Right forelimb (tissue), 1 donor: ENCODE results near the gene COA1.
"Not testable (repeated sequence)": the region's sequence is repeated elsewhere in the genome, so short reads cannot be mapped to it uniquely, and the experiment has no call there.

ENCODE experiments used
- DNase-seq: peaks from one replicate; pipeline ENCODE4 v3.0.0-alpha.2; 2018

COA1 gene

DNA sequence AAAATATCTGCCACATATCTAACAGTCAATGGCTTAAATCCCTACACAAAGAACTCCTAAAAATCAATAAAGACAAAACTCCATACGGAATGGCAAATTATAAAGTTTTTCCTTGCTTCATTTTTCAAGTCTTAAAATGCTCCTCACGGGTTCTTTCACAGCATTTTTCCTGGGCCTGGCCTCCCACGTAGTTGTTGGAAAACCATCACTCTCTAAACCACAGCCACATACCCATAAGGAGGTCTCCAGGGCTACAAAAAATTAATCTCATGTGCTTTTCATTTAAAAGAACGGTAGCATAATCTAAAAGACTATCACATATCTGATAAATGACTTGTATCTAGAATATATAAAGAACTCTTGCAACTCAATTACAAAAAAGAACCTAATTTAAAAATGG lies 2.9 kb downstream of the COA1 start:
- no peak for DNase-seq

DNA sequence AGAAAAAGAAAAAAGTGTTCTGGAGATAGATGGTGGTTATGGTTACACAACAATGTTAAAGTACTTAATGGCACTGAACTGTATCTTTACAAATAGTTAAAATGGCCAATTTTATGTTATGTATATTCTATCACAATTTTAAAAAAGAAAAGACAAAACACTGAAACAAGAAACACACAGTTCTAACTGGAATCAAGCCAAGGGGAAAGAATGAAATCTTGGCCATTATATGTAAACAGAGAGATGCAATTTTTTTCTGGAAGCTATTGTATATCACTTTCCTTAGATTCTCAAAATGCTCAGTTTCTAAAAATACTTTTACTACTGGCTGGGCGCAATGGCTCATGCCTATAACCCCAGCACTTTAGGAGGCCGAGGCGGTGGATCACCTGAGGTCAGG lies 4.1 kb downstream of the COA1 start:
- no peak for DNase-seq

DNA sequence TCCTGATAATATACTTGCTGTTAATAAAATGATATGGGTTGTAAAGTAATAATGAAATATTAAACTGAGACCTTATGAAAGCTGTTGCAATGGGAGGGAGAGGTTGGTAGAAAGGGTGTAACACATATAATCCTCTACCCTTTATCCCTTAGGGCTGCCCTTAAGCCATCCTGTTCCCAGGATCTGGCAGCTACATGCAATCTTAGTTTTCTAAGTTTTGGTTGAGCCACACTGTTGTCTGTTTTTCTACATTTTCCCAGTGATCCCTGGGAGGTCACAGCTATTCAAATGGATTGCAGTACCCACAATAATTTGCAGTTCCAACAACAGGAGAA lies 6.3 kb downstream of the COA1 start:
- no peak for DNase-seq

DNA sequence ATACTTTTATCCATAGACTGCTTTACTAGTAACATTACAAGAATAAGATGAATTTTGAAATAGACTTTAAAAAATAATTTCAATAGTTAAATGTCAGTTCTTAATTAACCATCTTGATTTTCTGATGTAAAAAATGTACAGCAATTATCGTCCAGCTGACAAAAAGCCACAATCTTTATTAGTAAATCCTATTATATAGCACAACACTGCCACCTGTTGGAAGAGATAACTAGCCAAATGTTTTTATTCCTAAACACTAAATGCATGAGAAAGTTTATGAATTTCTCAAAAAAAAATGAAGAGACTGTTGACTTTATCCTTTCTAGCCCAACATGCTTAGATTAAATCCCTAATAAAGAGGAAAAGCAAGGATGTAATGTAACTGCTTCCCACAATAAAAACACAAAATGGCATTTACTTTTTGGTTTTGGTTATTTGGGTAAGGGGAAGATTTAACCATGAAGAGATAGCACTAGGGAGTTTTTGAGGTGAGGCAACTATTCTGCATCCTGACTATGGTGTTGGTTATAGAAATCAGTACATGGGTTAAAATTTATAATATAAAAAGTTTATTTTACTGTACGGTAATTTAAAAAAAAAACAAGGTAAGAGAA lies 8.0 kb downstream of the COA1 start:
- DNase-seq, result no peak

DNA sequence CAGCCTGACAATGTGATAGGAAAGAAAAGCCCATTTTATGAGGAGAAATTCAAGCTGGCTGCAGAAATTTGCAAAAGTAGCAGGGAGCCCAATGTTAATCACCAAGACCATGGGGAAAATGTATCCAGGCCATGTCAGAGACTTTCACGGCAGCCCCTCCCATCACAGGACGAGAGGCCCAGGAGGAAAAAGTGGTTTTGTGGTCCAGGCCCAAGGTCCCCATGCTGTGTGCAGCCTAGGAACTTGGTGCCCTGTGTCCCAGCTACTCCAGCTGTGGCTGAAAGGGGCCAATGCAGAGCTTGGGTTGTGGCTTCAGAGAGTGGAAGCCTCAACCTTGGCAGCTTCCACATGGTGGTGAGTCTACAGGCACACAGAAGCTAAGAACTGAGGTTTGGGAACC lies 12.7 kb downstream of the COA1 start:
- no peak for DNase-seq

DNA sequence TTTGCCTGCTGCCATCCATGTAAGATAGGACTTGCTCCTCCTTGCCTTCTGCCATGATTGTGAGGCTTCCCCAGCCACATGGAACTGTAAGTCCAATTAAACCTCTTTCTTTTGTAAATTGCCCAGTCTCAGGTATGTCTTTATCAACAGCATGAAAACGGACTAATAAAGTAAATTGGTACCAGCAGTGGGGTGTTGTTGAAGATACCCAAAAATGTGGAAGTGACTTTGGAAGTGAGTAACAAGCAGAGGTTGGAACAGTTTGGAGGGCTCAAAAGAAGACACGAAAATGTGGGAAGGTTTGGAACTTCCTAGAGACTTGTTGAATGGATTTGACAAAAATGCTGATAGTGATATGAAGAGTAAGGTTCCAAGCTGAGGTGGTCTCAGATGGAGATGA lies 13.4 kb downstream of the COA1 start:
- not testable (repeated sequence) for DNase-seq

DNA sequence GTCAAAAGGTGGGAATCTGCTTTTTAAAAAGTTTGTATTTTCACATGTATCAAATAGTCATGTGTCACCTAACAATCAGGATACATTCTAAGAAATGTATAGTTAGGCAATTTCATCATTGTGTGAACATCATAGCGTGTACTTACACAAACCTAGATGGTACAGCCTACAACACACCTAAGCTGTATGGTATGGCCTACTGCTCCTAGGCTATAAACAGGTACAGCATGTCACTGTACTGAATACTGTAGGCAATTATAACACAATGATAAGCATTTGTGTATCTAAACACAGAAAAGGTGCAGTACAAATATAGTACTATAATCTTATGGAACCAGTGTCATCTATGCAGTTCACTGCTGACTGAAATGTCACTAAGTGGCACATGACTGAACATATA lies 17.8 kb downstream of the COA1 start:
- DNase-seq, result no peak

DNA sequence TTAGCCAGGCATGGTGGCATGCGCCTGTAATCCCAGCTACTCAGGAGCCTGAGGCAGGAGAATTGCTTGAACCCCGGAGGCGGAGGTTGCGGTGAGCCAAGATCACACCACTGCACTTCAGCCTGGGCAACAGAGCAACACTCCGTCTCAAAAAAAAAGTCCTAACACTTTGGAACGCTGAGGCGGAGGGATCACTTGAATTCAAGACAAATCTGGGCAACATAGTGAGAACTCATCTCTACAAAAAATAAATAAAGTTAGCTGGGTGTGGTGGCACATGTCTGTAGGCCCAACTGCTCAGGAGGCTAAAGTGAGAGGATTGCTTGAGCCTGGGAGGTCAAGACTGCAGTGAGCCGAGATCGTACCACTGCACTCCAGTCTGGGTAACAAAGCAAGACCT lies 21.3 kb downstream of the COA1 start:
- not testable (repeated sequence) for DNase-seq

DNA sequence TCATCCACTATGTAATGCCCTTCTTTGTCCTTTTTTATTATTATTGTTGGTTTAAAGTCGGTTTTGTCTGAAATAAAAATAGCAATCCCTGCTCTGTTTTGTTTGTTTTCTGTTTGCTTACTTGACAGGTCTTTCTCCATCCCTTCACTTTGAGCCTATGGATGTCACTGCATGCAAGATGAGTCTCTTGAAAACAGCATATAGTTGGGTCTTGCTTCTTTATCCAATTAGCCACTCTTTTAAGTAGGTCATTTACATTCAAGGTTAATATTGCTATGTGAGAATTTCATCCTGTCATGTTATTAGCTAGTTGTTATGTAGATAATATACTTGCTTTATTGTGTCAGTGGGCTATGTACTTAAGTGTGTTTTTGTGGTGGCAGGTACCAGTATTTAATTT lies 25.8 kb downstream of the COA1 start:
- no peak for DNase-seq

DNA sequence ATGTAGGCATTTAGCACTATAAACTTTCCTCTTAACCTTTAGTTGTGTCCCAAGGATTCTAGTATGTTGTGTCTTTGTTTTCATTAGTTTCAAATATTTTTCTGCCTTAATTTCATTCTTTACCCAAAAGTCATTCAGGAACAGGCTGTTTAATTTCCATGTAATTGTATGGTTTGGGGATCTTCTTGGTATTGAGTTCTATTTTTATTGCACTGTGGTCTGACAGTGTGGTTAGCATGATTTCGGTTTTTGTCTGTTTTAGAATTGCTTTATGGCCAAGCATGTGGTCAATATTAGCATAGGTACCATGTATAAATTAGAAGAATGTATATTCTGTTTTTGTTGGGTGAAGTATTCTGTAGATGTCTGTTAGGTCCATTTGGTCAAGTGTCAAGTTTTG lies 26.3 kb downstream of the COA1 start:
- no peak for DNase-seq

DNA sequence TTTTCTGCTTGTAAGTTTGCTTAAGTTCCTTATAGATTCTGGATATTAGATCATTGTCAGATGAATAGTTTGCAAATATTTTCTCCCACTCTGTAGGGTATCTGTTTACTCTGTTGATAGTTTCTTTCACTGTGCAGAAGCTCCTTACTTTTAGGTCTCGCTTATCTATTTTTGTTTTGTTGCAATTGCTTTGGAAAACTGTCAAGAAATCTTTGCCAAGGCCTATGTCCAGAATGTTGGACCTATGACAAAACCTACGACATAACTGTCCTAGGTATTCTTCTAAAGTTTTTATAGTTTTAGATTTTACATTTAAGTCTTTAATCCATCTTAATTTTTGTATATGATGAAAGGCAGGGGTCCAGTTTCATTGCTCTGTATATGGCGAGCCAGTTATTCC lies 27.4 kb downstream of the COA1 start:
- no peak for DNase-seq

DNA sequence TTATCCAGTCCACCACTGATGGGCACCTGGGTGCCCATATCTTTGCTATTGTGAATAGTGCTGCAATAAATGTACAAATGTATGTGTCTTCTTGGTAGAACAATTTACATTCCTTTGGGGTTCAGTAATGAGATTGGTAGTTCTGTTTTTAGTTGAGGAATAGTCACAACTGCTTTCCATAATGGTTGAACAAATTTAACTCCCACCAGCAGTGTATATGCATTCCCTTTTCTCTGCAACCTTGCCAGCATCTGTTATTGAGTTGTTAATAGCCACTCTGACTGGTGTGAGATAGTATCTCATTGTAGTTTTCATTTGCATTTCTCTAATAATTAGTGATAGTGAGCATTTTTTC lies 27.8 kb downstream of the COA1 start:
- no peak for DNase-seq

DNA sequence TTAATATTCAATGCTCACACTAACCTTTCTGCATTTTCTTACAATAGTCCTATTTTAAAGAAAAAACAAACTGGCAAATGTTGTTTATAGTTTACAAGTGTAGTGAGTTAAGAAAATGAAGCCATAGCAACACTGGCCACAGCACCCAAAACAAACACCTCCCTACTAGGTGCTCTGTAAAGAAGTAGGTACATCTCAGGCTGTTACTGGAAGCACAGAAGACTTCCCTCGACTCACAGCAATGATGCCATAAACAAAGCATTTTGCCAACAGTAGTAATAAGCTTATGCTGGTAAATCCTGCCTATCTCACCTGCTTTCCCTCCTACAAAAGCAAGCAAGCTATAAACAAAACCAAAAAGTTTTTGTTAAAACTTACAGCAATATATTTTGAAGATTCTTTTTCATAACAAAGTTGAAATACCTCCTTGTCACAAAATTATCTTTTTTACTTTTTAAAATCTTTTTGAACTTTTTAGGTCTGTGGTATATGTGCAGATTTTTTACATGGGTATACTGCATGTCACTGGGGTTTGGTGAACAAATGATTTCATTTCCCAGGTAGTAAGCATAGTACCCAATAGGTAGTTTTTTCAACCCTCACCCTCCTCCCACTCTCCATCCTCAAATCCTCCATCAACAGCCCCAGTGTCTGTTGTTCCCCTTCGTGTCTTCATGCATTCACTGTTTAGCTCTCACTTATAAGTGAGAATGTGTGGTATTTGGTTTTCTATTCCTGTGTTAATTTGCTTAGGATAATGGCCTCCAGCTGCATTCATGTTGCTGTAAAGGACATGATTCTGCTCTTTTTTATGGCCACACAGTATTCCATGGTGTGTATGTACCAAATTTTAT lies 28.4 kb downstream of the COA1 start:
- DNase-seq, result no peak

DNA sequence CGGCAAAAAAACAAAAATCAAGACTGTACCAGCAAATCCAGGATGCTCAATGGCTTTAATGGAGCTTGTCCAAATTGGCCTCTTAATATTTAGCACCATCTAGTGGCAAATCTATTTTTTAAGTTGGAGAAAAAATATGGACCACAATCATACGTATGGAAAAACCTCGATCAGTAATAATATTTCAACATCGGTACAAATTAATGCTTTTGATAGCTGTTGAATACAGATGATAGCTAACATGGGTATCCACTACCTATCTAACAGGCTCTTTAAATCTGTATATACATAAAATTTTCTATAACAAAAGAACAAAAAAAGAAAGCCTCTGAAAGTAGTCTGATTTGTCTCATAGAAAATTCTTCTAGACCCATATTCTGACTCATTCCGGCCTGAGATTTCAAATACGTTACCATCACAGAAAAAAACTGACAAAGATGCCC lies 29.2 kb downstream of the COA1 start:
- DNase-seq, result no peak

DNA sequence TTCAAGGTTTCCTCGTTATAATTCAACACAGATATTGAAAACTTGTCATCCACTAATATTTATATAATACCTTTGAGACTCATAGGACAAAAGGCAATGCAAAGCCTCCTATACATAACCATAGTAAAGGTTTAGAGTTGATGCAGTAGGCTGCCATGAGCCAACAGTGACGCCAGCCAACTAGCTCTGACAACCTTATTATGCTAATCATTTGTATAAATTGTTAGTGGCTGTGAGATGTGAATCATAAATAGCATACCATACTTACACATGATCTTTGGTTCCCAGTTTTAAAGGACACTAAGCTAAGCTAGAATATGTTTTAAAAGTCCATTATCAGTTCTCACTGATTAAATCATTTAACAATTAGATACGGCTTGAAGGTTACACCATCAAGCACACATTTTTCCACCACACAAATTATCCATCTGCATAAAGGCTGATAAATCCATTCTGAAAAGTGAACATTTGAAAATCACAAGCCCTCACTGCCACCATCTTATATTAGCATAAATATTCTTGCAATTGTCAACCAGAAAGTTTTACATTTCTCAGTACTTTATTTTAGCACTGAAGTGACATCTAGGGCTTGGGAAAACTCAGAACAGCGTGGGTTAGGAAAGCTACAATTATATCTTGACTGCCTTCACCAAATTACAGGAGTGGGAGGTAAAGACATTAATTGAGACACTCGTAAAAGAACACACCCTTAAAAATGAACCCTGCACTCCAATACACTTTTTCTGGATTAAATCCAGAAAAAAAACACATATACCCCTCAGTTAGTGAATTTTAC lies 30.7 kb downstream of the COA1 start:
- DNase-seq, result no peak

DNA sequence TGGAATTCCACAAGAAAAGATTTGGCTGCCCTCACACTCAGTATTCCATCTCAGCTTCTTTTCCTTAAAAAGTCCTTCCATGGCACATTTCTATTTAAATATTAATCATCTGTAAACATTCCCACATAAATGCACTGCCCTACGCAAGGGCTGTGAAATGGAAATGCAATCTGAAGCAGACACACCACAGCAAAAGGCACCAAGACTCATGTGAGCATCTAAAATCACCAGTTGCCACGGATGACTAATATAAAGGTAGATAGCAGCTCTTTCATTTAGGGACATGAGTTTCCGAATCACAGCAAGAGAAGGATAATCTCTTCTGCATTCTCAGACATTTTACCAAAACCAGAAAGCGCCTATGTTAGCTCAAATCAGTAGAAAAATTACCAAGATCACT lies 31.6 kb downstream of the COA1 start:
- no peak for DNase-seq

DNA sequence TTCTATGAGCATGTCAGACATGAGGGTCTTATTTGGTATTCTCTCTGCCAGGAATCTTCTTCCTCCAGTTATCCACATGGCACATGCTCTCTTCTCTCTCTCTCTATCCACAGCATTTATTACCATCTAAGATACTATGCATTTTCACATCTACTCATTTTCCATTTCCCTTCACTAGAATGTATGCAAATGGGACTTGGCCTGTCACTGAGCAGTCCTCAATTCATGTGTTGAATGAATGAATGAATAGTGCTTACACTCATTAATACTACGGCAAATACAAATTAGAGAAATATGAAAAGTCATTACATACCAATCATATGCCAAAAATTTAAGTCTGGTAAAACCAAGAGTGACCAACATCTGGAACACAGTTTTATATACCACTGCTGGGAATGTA lies 34.0 kb downstream of the COA1 start:
- no peak for DNase-seq

DNA sequence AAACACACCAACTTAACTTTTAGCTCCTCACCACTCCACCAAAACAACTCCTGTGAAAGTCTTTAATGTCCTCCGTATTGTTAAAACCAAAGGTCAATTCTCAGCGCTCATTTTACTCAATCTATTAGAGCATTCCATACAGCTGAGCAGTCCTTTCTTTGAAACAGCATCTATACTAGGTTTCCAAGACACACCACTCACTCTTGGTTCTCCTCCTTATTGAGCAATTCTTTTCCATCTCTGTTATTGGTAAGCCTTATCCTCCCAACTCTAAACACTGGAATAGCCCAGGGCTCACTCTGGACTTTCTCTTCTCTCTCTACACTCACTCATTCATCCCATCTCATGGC lies 34.9 kb downstream of the COA1 start:
- no peak for DNase-seq

DNA sequence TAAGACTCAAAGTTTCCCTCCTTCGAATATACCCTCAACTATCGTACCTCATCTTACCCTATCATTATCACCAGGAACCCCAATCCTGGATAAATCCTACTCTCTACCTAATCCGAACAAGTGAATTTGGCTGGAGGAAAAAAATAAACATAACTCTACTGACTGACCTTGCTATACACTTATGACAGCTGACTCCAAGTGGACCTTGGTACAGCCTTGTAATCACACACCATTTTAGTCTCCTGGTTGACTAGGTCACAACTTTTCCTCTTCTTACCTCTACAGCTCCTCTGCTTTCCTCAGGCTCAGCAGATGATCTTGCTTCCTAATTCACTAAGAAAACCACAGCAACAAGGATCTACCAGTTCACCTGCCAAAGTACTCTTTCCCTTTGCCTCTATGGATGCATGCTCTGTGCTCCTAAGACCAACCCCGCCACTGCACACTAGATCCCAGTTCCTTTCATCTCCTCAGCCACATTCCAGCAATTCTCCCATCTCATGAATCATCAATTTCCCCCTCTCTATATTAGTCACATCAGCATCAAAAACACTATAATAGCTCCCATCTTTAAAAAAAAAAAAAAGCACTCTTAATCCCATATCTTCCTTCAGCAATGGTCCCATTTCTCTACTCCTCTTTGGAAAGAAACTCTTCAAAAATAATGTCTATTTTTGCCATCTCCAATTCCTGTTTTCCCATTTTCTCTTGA lies 35.5 kb downstream of the COA1 start:
- no peak for DNase-seq

DNA sequence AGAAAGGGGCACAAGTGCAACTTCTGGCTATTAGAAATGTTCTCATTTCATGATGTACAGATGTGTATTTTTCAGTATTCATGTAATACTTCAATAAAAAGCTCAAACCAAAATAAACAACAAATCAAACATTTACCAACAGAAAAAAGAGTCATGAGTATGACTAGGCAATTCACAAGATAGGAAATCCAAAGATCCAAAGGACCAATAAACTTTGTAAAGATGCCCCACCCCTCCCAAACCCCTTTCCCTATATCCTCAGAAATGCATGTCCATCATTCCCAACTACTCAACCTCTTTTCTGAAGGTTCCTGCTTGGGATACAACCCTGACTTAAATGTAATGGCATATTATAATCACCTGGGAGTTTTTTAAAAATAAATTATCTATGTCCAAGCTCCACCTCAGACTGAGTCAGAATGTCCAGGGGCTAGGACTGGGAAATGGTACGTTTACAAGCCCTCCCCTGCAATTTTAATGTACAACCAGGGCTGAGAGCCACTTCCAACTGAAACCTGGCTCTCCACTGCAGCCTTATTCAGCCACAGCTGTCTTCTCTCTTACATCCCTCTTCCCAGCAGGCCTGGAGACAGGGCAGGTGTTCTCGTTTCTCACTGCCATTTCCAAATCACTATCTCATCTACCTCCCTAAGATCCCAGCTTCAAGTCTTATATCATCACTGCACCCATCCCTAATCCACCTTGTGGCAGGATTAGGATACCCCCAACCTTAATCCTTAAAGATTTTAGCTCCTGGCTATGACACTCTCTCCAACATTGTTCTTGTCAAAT lies 36.5 kb downstream of the COA1 start:
- no peak for DNase-seq

DNA sequence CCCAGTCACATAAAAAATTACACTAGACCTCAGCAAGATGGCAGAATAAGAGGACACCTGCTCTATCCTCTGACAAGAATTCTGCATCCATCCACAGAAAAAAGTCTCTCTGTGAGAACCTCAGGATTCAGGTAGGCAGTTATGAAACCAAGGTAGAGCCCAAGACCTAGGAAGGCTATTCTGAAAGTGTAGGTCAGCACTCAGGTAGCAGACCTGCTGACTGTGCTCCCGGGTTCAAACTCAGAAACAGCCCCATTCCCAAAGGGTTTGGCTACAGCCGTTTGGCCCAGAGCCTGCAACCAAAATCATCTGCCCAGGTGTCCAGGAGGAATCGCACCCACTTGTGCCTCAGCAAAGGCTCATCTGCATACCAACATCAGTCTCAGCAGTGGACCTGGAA lies 37.7 kb downstream of the COA1 start:
- DNase-seq, result no peak

DNA sequence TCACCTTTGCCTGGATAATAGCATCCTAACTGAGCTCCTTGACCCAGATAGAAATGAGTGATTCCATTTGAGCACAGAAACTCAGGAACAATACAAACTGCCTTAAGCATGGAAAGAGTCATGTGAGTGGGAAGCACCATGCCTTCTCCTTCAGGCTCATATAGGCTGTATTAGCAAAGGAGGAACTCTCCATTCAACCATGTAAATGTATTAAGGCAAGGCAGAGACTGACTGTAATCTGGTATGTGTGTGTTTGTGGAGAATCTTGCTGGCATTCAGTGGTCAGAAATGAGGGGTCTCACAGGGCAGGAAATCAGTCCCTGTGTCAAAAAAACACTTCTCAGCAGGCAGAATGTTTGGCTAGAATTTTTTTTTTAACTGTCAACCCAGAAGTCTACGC lies 40.2 kb downstream of the COA1 start:
- DNase-seq, result no peak

DNA sequence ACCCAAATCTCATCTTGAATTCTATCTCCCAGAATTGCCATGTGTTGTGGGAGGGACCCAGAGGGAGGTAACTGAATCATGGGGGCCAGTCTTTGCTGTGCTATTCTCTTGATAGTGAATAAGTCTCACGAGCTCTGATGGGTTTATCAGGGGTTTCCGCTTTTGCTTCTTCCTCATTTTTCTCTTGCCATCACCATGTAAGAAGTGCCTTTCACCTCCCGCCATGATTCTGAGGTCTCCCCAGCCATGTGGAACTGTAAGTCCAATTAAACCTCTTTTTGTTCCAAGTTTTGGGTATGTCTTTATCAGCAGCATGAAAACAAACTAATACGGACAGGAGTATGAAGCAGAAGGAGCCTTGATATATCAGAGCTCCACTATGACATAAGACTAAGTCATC lies 41.5 kb downstream of the COA1 start:
- not testable (repeated sequence) for DNase-seq
